GM18907 (cell line): Measurements from ENCODE around the gene DNAJB5.

Experiments
- ATAC-seq: cut with Tn5 transposase; IDR thresholded peaks from one replicate; pipeline ENCODE4 v1.9.1; 2021; ENCODE audit warnings: mild to moderate bottlenecking, moderate library complexity; ENCODE audit not compliant: unreplicated experiment

Gene DNAJB5

GRCh38 chr9:35044071-35044470, 54.5 kb downstream of the DNAJB5 start:
- ATAC-seq: no peak
